ENCODE measurements around the gene HAAO.

HAAO gene

DNA sequence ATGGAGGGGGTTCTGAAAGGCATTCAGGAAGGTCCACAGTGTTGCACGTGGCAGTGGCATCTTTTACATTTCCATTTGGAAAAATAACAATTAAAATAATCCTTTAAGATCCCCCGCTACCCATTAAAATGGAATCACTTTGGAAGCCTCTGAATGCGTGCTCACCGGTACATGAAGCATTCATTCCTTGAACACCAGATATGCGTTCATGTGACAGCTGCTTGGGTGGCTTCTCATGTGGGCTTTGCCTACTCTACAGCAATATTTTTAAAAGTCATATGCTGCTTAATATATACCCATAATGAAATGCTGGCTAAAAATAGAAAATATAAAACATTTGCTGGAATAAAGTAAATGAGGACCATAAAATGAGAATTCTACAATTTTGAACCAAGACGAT lies 14.4 kb upstream of the HAAO start:
- Histone ChIP-seq H3K27me3 (replicated peaks) (no peaks in the 10 kb centered on the region), H3K4me3 (ENCODE audit: low read depth, low read length) (no peak overlapping the region), H3K27ac (no peak overlapping the region), H3K36me3 (replicated peaks) (no peaks in the 10 kb centered on the region)
- in situ Hi-C loops (cut with HindIII; ENCODE audit: low pct_ligation_motif_present, low sequenced_read_pairs): no loop called here
- TF ChIP-seq, protein P1, sequence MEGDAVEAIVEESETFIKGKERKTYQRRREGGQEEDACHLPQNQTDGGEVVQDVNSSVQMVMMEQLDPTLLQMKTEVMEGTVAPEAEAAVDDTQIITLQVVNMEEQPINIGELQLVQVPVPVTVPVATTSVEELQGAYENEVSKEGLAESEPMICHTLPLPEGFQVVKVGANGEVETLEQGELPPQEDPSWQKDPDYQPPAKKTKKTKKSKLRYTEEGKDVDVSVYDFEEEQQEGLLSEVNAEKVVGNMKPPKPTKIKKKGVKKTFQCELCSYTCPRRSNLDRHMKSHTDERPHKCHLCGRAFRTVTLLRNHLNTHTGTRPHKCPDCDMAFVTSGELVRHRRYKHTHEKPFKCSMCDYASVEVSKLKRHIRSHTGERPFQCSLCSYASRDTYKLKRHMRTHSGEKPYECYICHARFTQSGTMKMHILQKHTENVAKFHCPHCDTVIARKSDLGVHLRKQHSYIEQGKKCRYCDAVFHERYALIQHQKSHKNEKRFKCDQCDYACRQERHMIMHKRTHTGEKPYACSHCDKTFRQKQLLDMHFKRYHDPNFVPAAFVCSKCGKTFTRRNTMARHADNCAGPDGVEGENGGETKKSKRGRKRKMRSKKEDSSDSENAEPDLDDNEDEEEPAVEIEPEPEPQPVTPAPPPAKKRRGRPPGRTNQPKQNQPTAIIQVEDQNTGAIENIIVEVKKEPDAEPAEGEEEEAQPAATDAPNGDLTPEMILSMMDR (IDR thresholded peaks at IDR 0.05; ENCODE audit: low read depth, low read length, missing control alignments): no peak
- DNase-seq: no peak

DNA sequence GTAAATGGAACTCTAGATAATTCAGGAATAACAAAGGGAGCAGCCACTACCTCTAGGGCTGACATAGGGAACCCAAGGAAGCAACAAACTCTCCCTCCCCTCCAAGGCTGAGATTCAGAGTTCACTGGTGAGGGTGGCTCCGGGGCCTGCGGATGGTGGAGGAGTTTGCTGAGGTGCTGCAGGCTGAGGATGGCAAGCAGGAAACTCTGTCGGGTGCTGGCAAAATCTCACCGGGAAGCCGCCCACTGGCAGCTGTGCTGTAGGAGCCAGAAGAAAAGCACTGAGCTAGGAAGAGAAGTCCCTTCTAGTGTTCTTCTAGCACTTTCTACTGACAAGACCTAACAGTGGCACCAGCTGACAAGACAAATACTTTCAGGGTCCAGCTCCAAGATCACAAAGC lies 12.5 kb upstream of the HAAO start:
- Histone ChIP-seq H3K27me3 (replicated peaks) (no peaks in the 10 kb centered on the region), H3K36me3 (replicated peaks) (no peaks in the 10 kb centered on the region), H3K4me3 (ENCODE audit: low read depth, low read length) (no peak overlapping the region), H3K27ac (no peak overlapping the region)
- in situ Hi-C loops (cut with HindIII; ENCODE audit: low pct_ligation_motif_present, low sequenced_read_pairs): no loop called here
- TF ChIP-seq, protein P1 (IDR thresholded peaks at IDR 0.05; ENCODE audit: low read depth, low read length, missing control alignments): no peak
- no peak for DNase-seq

DNA sequence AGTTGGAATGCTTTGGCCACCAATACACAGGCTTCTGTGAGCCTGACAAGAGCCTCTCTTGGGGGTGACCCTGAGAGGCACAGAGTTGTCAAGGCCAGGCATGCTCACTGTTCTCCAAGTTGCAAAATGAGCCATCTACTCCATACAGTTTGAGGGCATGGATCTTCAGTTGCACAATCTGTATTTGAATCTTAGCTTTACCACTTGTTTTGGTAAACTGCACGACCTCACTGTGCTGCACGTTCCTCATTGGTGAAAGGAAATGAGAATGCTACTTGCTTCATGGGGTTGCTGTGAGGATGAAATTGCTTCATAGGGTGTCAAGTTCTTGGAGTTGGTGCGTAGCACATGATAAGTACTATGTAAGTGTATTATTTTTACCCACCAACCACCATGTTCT lies 12.0 kb upstream of the HAAO start:
- no peaks in the 10 kb centered on the region for H3K27me3 ChIP-seq (replicated peaks)
- TF ChIP-seq, protein P1 (IDR thresholded peaks at IDR 0.05; ENCODE audit: low read depth, low read length, missing control alignments): no peak
- no peak for DNase-seq
- H3K36me3 ChIP-seq (replicated peaks): no peaks in the 10 kb centered on the region
- in situ Hi-C loops (cut with HindIII; ENCODE audit: low pct_ligation_motif_present, low sequenced_read_pairs): no loop called here
- no peak overlapping the region for H3K27ac ChIP-seq
- H3K4me3 ChIP-seq (ENCODE audit: low read depth, low read length): no peak overlapping the region

DNA sequence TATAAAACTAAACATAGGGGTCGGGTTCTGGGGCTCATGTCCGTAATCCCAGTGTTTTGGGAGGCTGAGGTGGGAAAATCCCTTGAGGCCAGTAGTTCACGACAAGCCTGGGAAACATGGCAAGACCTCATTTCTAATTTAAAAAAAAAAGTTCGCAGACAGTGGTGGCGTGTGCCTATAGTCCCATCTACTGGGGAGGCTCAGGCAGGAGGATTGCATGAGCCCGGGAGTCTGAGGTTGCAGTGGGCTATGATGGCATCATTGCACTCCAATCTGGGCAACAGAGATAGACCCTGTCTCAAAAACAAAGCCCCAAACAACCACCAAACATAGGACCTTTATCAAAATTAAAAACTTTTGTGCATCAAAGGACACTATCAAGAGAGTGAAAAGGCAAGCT lies 9.8 kb upstream of the HAAO start:
- Histone ChIP-seq H3K27me3 (replicated peaks) (no peaks in the 10 kb centered on the region), H3K27ac (no peak overlapping the region), H3K4me3 (ENCODE audit: low read depth, low read length) (no peak overlapping the region), H3K36me3 (replicated peaks) (no peaks in the 10 kb centered on the region)
- TF ChIP-seq, protein P1 (IDR thresholded peaks at IDR 0.05; ENCODE audit: low read depth, low read length, missing control alignments): no peak
- no peak for DNase-seq
- in situ Hi-C loops (cut with HindIII; ENCODE audit: low pct_ligation_motif_present, low sequenced_read_pairs): no loop called here

DNA sequence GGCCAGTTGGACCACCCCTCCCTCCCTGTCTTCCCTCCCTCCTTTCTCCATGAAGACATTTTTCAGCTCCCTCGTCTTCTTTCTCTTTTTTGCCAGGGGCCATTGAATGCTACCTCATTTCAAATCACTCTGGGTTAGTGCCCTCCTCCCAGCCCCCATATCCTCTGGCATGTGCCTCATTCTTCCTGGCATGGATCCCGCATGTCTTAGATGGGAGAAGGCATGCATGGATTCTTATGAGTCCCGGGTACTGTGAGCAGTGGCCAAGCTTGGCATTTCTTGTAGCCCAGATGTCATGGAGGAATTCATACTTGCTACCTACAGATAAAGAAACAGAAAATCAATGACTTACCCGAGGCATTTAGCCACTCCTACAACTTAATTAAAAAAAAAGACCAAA lies 9.0 kb upstream of the HAAO start:
- in situ Hi-C loops (cut with HindIII; ENCODE audit: low pct_ligation_motif_present, low sequenced_read_pairs): no loop called here
- no peaks in the 10 kb centered on the region for H3K36me3 ChIP-seq (replicated peaks)
- no peaks in the 10 kb centered on the region for H3K27me3 ChIP-seq (replicated peaks)
- H3K27ac ChIP-seq: no peak overlapping the region
- TF ChIP-seq, protein P1 (IDR thresholded peaks at IDR 0.05; ENCODE audit: low read depth, low read length, missing control alignments): no peak
- H3K4me3 ChIP-seq (ENCODE audit: low read depth, low read length): no peak overlapping the region
- no peak for DNase-seq

DNA sequence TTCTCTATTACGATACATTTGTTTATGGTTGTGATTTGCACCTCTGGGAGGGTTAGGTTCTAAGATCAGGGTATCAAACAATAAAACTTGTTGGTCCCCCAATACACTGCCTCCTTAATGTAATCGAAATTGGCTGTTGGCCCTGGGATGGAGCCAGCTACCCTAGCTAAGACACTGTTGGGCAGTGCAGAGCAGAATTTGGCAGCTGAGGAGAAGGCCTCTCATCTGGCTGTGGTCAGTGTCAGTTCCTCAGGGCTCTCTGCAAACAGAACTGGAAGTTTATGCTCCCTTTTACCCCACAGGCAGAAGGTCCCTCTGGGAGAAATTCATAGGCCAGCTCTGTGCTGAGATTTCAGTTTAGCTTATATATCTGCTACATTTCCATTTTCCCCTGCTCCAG lies 8.6 kb upstream of the HAAO start:
- TF ChIP-seq, protein P1 (IDR thresholded peaks at IDR 0.05; ENCODE audit: low read depth, low read length, missing control alignments): no peak
- Histone ChIP-seq H3K27me3 (replicated peaks) (no peaks in the 10 kb centered on the region), H3K36me3 (replicated peaks) (no peaks in the 10 kb centered on the region), H3K27ac (no peak overlapping the region), H3K4me3 (ENCODE audit: low read depth, low read length) (no peak overlapping the region)
- in situ Hi-C loops (cut with HindIII; ENCODE audit: low pct_ligation_motif_present, low sequenced_read_pairs): no loop called here
- DNase-seq: no peak

Measured in brain microvascular endothelial cell (primary cell).